NT2/D1 (cell line): Measurements from ENCODE around the gene NCCRP1.

ENCODE experiments used
- SUZ12 ChIP-seq: IDR thresholded peaks from 2 replicates; pipeline ENCODE4 v1.6.1; 2011; ENCODE audit not compliant: insufficient read length, insufficient read depth; ENCODE audit errors: extremely low read depth
- YY1 ChIP-seq: IDR thresholded peaks from 2 replicates; pipeline ENCODE4 v1.6.1; 2011; ENCODE audit not compliant: insufficient read length, insufficient read depth

- TF ChIP-seq YY1 (no peak), SUZ12 (no peak)
Observed at GRCh38 chr19:39218230-39219007, 21.7 kb downstream of the NCCRP1 start.
